Osteocyte (in vitro differentiated cells): ENCODE measurements around the gene MBD1. TPM values are rescaled to one million over a fixed set of nuclear protein-coding genes. Genes with fewer than 3 reads are reported as not detected.

ENCODE experiments used
- DNase-seq: peaks from one replicate; pipeline ENCODE4 v3.0.0; 2021; ENCODE audit warnings: mixed read lengths; ENCODE audit not compliant: unreplicated experiment; ENCODE audit errors: extremely low spot score
- H3K27ac Mint-ChIP-seq: one replicate; pipeline ENCODE4 v1.8.0; 2021; ENCODE audit warnings: mild to moderate bottlenecking, mixed read lengths; ENCODE audit not compliant: unreplicated experiment
- H3K27me3 Mint-ChIP-seq: one replicate; pipeline ENCODE4 v1.8.0; 2021; ENCODE audit warnings: mixed read lengths; ENCODE audit not compliant: unreplicated experiment
- H3K36me3 Mint-ChIP-seq: one replicate; pipeline ENCODE4 v1.8.0; 2021; ENCODE audit warnings: mixed read lengths; ENCODE audit not compliant: unreplicated experiment
- H3K4me1 Mint-ChIP-seq: one replicate; pipeline ENCODE4 v1.8.0; 2021; ENCODE audit warnings: mixed read lengths; ENCODE audit not compliant: unreplicated experiment
- H3K4me3 Mint-ChIP-seq: one replicate; pipeline ENCODE4 v1.8.0; 2021; ENCODE audit warnings: mild to moderate bottlenecking, moderate library complexity, mixed read lengths; ENCODE audit not compliant: unreplicated experiment
- H3K9me3 Mint-ChIP-seq: one replicate; pipeline ENCODE4 v1.8.0; 2021; ENCODE audit warnings: mixed read lengths; ENCODE audit not compliant: unreplicated experiment
- total RNA-seq: library from RNA; stranded (reverse); gene quantifications from 2 replicates; pipeline ENCODE4 v1.2.1, GENCODE V29; 2021
- TF ChIP-seq, protein P1 (sequence below): fragments of 200-600 bp; sonication (generic); IDR thresholded peaks from 2 replicates; pipeline ENCODE4 v1.5.0; 2021; ENCODE audit warnings: antibody characterized with exemption, mild to moderate bottlenecking, moderate library complexity

The MBD1 gene
- total RNA-seq, 1 donor from 2014 or later, result 69.9 TPM

DNA sequence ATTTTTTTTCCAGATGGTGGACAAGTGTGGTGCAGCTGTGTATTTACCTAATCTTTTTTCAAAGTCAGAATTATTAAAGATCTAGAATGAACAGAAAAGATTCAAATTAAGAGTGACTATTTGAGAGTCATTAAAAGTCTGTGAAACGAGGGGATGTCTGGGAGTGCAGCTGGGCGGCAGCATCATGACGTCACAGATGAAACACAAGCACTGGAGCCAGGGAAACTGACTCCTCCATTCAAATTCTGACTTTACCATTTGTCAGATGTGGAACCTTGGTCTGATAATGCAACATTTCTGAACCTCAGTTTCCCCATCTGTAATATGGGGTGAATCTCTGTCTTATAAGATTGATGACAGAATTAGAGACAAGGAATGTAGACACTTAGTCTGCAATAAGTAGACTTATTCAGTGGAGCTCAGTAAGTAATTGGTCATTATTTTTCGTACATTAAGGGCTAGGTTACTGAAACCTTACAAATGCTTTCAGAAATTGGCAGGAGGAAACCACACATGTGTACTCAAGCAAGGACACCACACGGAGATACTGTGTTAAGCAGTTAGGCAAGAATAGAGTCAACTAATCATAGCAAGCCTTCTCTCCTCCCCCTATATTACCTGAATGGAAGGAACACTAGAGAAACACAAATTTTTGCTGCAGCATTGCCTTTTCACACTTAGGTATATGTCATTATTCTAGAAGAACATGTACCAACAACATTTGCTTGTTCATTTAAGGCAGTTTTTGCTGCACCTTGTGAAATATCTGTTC lies 34.0 kb upstream of the MBD1 start:
- no peaks in the 10 kb centered on the region for H3K4me1 Mint-ChIP-seq
- H3K27ac Mint-ChIP-seq, result no peak overlapping the region
- peaks cover 34% of the 10 kb centered on the region for H3K27me3 Mint-ChIP-seq
- H3K4me3 Mint-ChIP-seq, result no peak overlapping the region
- H3K9me3 Mint-ChIP-seq, result no peaks in the 10 kb centered on the region
- no peaks in the 10 kb centered on the region for H3K36me3 Mint-ChIP-seq
- TF ChIP-seq, protein P1, sequence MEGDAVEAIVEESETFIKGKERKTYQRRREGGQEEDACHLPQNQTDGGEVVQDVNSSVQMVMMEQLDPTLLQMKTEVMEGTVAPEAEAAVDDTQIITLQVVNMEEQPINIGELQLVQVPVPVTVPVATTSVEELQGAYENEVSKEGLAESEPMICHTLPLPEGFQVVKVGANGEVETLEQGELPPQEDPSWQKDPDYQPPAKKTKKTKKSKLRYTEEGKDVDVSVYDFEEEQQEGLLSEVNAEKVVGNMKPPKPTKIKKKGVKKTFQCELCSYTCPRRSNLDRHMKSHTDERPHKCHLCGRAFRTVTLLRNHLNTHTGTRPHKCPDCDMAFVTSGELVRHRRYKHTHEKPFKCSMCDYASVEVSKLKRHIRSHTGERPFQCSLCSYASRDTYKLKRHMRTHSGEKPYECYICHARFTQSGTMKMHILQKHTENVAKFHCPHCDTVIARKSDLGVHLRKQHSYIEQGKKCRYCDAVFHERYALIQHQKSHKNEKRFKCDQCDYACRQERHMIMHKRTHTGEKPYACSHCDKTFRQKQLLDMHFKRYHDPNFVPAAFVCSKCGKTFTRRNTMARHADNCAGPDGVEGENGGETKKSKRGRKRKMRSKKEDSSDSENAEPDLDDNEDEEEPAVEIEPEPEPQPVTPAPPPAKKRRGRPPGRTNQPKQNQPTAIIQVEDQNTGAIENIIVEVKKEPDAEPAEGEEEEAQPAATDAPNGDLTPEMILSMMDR, result no peak
- no peak for DNase-seq

DNA sequence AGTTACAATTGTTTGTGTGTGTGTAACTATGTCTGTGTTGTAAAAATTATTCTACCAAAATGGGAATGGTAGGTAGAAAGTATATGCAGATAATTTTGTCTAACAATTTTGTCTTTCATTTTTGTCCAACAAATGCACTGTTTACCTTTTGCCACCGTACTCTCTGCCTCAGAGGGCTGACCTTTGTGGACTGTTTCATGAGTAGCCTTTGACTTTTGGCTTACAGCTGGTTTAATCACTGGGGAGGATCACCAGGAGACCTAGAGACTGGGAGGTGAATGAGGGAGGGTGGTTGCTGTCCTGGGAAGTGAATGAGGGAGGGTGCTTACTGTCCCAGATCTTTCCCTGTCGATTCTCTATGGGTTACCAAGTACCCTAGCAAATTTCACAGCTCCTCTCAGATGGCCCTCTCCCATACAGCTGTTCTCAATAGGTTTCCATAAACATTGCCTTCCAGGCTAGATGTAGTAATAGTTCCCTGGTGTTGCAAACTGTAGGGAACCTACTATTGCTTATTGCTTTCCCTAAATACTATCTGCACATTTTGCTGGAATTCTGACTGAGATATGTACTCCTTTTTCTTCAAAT lies 32.6 kb upstream of the MBD1 start:
- TF ChIP-seq, protein P1, result no peak
- no peaks in the 10 kb centered on the region for H3K4me1 Mint-ChIP-seq
- H3K9me3 Mint-ChIP-seq, result no peaks in the 10 kb centered on the region
- no peak for DNase-seq
- peaks cover 26% of the 10 kb centered on the region for H3K27me3 Mint-ChIP-seq
- H3K27ac Mint-ChIP-seq, result no peak overlapping the region
- H3K4me3 Mint-ChIP-seq, result no peak overlapping the region
- no peaks in the 10 kb centered on the region for H3K36me3 Mint-ChIP-seq

DNA sequence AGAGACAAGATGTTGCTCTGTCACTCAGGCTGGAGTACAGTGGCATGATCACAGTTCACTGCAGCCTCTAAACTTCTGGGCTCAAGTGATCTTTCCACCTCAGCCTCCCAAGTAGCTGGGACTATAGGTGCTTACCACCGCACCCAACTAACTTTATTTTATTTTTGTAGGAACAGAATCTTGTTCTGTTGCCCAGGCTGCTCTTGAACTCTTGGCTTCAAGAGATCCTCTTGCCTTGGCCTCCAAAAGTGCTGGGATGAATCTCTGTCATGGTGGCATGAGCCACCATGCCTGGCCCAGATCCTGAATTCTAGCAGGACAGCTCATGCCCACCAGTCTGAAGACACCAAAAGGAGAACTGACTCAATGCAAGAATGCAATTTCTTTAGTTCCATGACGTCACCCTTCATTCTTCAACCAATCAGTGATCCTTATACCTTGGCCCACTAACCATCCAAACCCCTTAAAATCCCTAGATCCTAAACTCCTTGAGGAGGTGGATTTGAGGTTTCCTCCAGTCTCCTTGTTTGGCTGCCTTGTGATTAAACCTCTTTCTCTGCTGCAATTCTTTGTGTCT lies 31.8 kb upstream of the MBD1 start:
- Mint-ChIP-seq H3K9me3 (peaks cover 4% of the 10 kb centered on the region), H3K4me1 (no peaks in the 10 kb centered on the region), H3K4me3 (no peak overlapping the region), H3K27me3 (peaks cover 25% of the 10 kb centered on the region), H3K36me3 (no peaks in the 10 kb centered on the region), H3K27ac (no peak overlapping the region)
- no peak for DNase-seq
- TF ChIP-seq, protein P1, result no peak

DNA sequence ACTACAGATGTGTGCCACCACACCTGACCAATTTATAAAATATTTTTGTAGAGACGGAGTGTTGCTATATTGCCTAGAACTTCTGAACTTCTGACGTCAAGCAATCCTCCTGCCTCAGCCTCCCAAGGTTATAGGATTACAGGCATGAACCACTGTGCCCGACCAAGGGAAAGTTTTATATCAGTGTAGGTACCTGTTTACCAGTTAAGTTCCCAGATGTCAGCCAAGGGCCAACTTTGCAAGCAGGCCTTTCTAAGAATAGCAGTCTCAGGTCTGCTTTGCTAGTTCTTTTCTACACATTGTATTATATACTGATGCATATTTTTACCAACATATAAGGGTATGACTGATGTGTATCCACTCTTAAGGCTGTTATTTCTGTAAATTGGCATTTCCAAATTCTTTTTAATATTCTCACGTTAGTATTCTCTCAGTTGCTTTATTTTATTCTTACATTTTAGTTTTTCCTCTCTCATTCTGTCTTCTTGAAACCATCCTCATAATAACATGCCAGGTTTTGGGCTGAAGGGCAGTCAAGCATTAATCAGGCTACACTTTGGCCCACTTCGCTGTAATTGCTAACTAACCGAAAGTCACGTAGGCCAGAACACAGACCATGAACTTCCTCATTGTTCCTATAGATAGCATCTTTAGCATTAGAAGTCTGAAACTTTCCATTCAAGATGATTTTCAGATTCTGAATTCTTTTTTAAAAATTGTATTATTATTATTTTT lies 31.1 kb upstream of the MBD1 start:
- Mint-ChIP-seq H3K27me3 (peaks cover 21% of the 10 kb centered on the region), H3K9me3 (peaks cover 4% of the 10 kb centered on the region), H3K27ac (no peak overlapping the region), H3K4me1 (peaks cover 4% of the 10 kb centered on the region), H3K36me3 (no peaks in the 10 kb centered on the region), H3K4me3 (no peak overlapping the region)
- TF ChIP-seq, protein P1, result no peak
- no peak for DNase-seq
